ENCODE results near the gene C19orf12.
"Not testable (repeated sequence)": the region's sequence is repeated elsewhere in the genome, so short reads cannot be mapped to it uniquely, and the experiment has no call there.

C19orf12 gene

DNA sequence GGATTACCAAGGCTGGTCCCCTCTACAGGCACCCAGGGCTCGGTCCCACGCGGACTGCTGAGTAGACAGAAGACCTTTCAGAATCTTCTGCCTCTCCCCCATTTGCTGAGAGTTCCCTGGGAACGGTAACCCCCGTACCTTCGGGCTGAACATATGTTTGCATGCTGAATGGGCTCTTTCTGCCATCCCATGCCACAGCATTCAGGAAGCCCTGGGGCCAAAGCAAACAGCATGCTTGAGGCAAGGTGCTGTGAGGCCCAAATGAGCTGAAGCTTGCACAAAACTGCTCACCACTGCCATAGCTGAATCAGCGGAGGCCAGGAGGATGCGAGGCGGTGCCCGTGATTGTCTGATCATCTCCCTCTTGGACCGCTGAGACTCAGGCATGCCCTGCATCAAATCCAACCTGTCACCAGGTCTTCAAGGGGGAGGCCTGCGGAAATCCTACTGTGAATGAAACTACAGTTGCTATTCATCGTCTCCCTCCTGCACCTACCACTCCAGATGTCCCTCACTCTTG, 16.3 kb upstream of the C19orf12 start:
- H3K4me3 ChIP-seq (ENCODE audit: low read depth, low read length): no peak overlapping the region

DNA sequence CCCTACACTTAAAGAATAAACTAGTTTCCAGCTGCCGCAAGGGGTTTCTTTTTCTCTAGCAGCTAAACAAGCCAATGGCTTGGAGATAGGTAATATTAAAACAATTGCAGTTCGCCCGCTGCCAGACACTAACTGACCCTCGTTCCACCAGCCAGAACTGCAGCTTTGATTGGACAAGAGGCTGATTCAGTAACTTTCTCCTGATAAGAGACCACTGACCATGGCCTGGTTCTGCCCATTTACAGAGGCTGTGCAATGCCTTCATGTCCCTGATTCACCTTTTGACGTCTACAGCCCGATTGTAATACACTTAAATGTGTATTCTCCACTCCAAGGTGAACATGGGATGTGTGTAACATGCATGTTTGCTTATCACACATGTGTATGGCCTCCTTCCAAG, 12.8 kb upstream of the C19orf12 start:
- H3K4me3 ChIP-seq (ENCODE audit: low read depth, low read length): no peak overlapping the region

DNA sequence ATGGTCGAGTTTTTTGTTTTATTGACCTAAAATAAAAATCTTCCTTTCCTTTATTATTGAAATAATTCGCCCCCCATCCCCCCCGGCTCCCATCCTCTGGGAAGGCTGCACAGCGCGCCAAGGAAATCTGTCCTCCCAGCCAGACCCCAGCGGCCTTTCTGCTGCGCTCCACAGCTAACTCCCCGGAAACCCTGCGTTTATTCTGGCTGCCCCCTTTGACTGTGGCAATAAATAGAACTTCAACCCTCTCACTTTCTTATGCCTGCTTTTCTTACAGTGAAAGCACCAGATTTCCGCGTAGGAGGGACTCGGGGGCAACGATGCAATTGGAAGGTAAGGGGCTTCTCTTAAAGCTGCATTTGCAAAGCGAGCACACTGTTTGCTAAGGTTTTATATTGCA, 9.7 kb upstream of the C19orf12 start:
- no peak overlapping the region for H3K4me3 ChIP-seq (ENCODE audit: low read depth, low read length)

DNA sequence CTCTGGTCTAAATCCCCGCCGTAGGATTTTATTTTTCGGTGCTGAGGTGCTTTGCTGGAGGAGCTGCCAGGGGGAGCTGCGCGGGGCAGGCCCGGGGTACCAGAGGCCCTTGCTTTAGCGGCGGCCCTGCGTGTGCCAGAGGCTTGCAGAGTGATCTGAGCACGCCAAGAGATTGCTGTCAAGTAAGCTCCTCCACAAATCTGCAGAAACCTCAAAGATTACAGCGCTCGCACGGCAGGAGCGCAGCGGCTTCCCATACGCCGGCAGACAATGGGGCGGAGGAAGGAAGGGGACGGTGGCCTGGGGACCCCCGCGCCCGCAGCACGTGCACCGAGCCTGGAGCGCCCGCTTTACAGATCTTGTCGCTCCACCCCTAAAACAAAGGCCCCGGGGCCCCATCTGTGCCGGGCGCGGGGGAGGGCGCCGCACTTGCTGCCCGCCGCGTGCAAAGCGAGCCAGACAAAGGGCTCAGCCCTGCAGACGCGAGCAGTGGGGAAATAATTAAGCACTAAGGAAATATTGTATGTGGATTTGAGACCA, 9.1 kb upstream of the C19orf12 start:
- H3K4me3 ChIP-seq (ENCODE audit: low read depth, low read length): peak overlapping the region; percentile 10

DNA sequence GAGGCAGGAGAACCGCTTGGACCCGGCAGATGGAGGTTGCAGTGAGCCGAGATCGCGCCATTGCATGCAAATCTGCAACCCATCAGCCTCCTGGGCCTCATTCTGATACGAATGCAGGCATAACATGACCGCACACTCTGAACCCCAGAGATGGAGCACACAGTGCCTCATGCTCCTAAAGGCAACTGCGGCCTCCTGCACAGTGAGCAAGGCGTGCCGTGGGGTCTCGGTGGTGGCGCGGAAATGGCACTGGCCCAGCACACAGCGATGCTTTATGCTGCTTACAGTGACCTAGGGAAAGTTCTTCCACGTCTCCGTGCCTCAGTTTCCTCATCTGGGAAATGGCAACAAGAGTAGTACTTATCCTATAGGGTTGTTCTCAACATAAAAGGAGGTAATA, 2.0 kb upstream of the C19orf12 start:
- no peak overlapping the region for H3K4me3 ChIP-seq (ENCODE audit: low read depth, low read length)

DNA sequence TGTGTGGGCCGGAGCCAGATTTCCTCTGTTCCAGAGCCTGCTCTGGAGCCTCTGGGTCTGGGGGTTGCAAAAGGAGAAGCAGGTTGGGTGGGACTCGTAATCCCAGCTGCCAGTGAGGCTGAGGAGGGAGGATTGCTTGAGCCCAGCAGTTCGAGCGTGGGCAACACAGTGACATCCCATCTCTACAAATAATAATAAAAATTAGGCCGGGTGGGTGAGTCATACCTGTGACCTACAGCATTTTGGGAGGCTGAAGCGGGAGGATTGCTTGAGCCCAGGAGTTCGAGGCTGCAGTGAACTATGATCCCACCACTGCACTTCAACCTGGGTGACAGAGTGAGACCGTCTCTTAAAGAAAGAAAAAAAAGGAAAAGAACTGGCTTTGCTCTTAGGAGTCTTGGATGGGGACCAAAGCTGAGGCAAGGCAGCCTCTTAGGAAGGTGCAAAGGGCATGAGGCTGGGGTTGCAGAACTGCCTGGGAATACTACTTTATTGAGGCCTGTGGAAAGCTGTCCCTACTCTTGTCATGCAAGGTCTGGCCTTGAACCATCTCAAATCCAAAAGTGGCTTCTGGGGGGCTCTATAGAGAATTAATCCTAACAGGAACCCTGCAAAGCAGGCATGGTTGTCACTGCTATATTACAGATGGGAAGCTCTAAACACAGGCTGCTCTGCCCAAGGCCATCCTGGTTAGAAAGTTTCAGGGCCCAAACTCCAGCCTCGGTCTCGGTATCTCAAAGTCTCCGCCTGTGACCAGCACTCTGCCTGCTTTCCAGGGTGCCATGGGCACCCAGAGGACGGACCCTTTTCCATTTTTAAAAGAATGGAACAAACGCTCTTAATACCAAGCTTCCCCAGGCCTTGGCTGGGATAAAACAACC, 880 bp upstream of the C19orf12 start:
- peak overlapping the region; percentile 53 for H3K4me3 ChIP-seq (ENCODE audit: low read depth, low read length)

DNA sequence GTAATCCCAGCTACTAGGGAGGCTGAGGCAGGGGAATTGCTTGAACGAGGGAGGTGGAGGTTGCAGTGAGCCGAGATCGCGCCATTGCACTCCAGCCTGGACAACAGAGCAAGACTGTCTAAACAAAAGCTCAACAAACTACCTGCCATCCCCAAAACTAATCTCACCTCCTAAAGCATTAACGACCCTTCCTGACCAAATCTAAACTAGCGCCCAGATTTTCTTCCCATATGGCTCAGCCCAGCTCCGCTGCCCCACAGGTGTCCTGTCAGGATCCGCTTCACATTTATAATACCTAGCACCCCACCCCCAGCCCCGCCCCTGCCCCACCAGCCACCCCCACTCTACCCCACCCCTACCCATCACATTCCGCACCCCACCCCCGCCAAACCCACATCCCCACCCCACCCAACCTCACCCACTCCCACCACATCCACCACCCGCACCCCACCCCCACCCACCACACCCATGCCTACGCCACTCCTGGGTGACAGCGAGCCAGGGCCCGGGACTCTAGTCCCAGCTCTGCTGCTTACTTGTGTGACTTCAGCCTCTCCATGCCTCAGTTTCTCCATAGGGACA, 599 bp downstream of the C19orf12 start:
- peak overlapping the region; percentile 53 for H3K4me3 ChIP-seq (ENCODE audit: low read depth, low read length)

DNA sequence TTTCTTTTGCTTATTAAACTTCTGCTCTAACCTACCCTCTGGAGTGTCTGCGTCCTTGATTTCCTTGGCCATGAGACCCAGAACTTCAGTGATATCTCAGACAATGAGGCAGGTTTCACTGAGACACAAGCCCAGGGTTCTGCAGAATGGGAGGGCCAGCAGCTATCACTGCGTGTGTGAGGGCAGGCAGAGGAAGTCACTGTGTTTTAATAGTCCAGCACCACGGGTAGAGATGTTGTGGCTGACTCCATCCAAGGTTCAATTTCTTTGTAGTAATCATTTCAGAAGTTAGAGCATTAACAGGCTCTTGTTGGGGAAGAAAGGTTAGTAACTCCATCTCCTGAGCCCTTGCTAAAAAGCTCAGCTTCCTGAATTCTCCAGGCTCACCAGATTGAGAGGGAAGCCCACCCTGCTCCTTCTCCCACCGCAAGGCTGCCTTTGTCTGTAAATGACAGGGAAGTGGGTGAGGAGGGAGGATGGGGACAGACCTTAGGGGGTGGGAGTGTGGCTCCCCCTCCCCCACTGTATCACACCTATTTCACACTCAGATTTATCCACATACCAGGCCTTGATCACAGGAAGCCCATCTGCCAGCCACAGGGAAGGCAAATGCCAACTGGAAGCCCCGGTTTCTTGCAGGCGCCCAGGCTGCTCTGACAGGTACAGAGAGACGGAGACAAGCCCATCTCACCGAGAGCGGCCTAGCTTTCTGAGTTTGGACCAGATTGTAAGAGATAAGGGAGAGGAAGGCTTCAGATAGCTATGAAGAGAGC, 2.1 kb downstream of the C19orf12 start:
- no peak overlapping the region for H3K4me3 ChIP-seq (ENCODE audit: low read depth, low read length)

DNA sequence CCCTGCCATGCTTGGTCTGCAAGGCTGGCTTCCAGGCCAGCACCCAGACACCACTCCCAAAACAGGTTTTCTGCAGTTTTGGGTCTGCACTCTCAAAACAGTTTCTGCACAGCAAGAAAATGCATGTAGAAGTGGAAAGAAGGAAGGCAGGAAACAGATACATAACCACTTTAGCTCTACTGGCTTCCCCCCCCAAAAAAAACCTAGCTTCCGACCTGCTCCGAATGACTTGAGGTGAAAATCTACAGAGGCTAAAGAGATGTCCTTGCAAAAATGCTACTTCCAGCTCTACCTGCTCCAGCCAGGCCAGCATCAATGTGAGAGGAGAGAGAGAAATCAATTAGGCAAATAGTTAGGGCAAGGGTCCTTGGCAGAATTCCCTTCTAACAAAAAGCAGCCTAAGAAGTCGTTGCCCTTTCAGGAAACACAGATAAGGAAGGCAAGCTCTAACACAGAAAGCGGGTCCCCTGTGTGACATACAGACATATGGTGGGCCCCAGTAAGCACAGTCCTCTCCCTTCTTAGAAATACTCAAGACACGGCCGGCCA, 3.4 kb downstream of the C19orf12 start:
- no peak overlapping the region for H3K4me3 ChIP-seq (ENCODE audit: low read depth, low read length)

DNA sequence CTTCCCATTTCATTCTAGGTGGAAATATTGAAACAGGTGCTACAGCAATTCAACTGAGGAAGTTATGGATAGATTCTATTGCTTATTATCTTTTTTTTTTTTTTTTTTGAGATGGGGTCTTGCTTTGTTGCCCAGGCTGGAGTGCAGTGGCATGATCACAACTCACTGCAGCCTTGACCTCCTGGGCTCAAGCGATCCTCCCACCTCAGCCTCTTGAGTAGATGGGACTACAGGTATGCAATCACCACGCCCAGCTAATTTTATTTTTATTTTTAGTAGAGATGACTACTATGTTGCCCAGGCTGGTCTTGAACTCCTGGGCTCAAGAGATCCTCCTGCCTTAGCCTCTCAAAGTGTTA, 5.6 kb downstream of the C19orf12 start:
- not testable (repeated sequence) for H3K4me3 ChIP-seq (ENCODE audit: low read depth, low read length)

DNA sequence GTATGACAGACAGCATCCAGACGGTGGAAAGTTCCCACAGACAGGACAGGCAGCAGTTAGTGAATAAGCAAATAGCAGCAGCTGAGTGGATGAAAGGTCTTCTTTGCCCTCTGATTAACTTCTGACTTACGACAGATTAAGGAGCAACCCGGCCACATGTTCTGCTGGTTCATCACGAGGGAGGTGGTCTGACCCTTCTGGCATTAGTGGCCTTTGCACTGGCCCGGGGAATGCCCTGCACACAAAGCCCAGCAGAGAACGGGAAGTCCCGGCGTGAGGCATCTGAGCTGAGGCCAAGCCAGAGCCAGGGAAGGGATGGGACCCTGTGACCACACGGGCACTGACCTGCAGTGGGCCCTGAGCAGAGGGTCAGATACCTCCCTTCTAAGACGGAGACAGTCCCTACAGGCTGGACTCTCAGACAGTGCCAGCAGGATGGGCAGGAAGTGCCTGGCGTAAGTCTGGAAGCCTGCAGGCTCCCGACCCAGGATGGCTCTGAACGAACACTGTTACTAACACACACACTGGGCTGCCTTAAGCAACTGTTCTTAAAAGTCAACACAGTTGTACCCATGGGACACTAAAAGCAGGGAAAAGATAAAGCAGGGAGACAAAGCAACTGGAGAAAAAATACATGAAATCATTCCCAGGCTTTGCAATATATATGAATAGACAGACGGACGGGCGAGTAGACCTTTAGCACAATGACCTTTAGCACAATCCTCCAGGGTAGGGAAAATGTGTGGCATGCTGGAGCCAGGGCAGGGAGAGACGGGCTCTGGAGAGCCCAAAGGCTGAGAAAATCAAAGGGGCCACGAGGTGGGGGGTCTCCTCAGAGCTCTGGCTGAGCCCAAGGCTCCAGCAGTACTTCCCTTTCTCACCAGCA, 6.3 kb downstream of the C19orf12 start:
- no peak overlapping the region for H3K4me3 ChIP-seq (ENCODE audit: low read depth, low read length)

DNA sequence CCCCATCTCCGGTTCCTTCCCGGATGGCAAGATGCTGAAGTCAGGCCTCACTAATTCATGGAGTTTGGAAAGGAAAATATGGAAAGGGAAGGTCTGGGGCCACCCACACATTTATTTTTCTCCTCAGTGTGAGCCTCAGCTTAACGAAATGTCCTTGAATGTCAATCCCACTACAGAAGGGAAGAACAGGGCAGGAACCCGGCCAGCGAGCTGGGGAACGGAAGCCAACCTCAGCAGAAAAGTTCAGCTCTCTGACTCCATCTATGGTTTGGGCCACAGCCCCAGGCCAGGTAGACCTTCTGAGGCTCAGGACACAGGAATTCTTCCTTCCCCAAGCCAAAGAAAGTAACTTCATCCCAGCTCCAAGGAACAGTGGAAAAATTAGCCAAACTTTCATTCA, 8.4 kb downstream of the C19orf12 start:
- H3K4me3 ChIP-seq (ENCODE audit: low read depth, low read length): no peak overlapping the region

DNA sequence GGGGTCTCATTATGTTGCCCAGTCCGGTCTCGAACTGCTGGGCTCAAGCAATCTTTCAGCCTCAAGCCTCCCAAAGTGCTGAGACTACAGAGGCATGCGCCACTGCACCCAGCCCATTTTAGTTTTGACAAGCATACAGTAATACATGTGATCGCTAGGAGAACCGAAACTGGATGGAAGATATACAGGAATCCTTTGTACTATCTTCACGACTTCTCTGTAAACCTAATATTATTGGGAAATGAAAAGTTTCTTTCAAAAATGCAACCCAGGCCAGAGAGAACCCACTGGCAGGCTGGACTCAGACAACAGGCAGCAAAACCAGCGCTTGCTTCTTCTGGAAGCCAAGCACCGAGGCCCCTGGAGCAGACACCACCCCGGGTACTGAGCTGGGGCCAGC, 9.4 kb downstream of the C19orf12 start:
- no peak overlapping the region for H3K4me3 ChIP-seq (ENCODE audit: low read depth, low read length)

DNA sequence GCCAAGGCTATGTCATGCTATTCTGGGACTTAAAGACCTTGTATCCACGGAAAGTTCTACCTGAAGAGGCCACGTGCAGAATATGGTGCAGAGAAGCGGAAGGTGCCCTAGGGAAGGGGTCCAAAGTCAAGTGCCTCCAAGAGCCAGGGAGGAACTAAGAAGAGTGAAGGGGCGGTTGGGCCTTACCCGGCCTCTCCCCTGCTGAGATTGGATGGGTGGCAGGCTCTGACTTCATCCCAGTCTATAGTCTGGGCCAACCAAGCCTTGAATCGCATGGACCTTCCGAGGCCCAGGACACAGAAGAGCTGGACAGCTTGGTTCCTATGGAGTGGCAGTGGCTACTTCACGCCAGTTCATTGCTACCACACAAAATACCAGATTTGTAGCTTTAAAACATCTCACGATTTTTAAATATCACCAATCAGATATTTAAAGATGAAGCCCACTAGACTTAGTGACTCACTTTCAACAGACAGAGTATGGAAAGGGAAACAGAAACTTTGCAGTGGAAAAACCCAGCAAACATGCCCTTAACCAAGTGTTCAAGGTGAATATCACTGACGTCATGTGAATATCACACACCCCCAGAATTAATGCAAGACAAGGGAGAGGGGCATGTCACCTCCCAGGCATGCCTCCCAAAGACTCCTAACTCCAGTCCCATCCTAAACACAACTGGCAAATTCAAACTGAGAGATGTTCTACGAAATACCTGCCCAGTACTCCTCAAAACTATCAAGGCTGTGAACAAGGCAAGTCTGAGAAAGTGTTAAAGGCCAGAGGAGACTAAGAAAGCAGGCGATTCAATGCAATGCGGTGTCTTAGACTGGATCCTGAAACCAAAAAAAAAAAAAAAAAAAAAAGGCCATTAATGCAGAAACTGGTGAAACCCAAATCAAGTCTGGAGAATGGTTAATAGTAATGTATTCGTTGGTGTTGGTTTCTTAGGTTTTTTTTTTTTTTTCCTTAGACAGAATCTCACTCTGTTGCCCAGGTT, 10.2 kb downstream of the C19orf12 start:
- H3K4me3 ChIP-seq (ENCODE audit: low read depth, low read length): no peak overlapping the region

DNA sequence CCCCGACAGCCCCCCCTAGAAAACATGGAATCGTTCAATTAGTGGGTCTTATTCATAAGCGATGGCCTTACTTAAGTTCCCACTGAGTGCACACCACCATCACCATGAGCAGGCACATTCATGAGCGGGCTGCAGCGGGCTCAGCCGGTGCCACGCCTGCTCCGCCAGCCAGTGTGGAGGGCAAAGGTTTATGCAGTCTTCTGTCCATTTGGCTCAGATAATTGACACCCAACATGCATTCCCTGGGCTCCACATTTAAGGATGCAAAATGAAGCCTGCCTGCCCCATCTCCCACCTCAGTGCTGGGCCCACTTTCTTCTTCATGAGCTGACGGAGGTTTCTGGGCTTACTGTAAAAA, 12.1 kb downstream of the C19orf12 start:
- no peak overlapping the region for H3K4me3 ChIP-seq (ENCODE audit: low read depth, low read length)

DNA sequence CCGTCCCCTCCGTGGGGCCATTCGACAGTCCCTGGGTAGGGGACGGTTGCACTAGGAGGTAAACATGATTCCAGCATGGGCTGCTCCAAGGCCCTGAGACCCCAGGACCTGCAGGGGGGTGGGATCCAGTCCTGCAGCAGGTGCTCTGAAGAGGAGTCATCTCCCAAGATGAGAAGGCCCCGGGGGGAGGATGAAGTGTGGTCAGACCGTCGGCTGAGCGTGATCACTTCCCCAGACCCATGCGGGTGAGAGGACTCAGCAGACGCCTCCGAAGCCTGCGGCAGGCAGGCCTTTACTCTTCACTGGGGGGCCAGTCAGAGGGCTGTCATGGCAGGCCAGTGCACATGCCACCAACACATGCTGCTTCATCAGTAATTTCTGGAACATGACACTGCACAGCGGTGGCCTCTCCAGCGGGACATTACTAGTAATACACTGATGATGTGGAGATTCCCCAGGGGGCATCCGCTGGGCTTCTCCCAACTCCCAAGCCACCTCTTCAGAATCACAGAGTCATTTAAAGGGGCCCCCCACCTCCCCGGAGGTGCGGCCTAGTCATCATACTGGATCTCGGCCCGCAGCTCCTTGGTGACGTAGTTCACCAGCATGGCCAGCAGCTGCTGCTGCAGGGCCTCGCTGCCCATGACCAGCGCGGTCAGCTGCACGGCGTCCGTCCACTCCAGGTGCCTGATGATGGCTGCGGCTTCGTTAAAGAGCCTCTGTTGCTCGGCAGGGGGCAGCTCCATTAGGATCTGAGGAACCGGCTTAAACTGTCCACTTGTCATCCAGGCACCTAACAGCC, 12.7 kb downstream of the C19orf12 start:
- no peak overlapping the region for H3K4me3 ChIP-seq (ENCODE audit: low read depth, low read length)

DNA sequence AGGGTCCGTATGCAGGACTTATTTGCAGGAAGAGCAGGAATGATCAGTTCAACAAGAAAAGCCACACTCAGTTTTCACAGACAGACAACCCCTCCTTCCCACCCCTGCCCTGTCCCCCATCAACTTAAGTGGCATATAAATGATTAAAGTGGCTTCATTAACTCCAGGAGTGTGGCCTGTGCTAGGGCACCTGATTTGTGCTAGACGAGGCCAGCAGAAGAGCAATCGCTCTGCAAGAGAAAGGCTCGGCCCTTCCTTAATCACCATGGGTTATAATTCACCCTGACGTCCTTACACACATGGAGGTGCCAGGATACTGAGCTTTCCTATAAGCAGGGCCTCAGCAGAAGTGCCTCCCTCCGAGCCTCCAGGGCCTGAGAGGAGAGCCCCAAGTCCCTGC, 14.6 kb downstream of the C19orf12 start:
- H3K4me3 ChIP-seq (ENCODE audit: low read depth, low read length): no peak overlapping the region

DNA sequence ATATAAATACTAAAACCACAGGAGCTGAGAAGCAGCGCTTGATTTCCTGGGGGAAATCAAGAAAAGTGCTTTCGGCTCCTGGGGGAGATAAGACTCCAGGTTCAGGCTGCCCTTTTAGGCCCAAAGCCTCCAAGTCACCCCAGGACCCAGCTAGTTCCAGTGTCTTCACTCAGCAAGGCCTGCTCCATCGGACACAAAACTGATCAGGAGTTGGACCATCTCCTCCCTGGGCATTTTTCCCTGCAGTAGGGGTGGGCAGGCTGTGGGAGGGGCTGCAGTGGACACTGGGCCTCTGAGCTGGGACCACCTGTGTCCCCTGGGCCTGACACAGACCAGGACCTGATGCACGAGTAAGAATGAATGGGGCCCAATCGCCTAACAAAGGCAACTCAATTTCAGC, 15.2 kb downstream of the C19orf12 start:
- H3K4me3 ChIP-seq (ENCODE audit: low read depth, low read length): no peak overlapping the region

Data from iPS-11a (cell line).